Upper lobe of left lung (tissue), 6 donors: ENCODE measurements around the gene ADAMTSL5. TPM values are rescaled to one million over a fixed set of nuclear protein-coding genes. Genes with fewer than 3 reads are reported as not detected.

ENCODE experiments used
- ATAC-seq, 2 donors: fragments of 200-7000 bp; cut with Tn5 transposase; one replicate each; pipeline ENCODE4 v1.9.1; 2022; ENCODE audit warnings: mild to moderate bottlenecking in 2 of 2, moderate library complexity in 2 of 2; ENCODE audit not compliant: low FRiP score in 2 of 2
- DNase-seq, 2 donors: peaks; one replicate each; pipeline ENCODE4 v3.0.0-alpha.2; 2019 to 2020
- H3K27ac ChIP-seq, 4 donors: fragments of 200-600 bp; sonication (generic); one replicate each; pipeline ENCODE4 v1.5.1; 2016 to 2019
- H3K27me3 ChIP-seq, 4 donors: fragments of 200-600 bp; sonication (generic); one replicate each; pipeline ENCODE4 v1.5.1; 2017 to 2019
- H3K36me3 ChIP-seq, 4 donors: fragments of 200-600 bp; sonication (generic); one replicate each; pipeline ENCODE4 v1.5.1; 2016 to 2019
- H3K4me1 ChIP-seq, 4 donors: fragments of 200-600 bp; sonication (generic); one replicate each; pipeline ENCODE4 v1.5.1; 2018 to 2019
- H3K4me3 ChIP-seq, 4 donors: fragments of 200-600 bp; sonication (generic); one replicate each; pipeline ENCODE4 v1.5.1; 2017 to 2019; ENCODE audit warnings: mild to moderate bottlenecking in 2 of 4, moderate library complexity in 1 of 4
- H3K9me3 ChIP-seq, 4 donors: fragments of 200-600 bp; sonication (generic); one replicate each; pipeline ENCODE4 v1.5.1; 2018 to 2019
- CTCF ChIP-seq, 6 experiments: fragments of 450-650 bp in 4 of 6; fragments of 200-600 bp in 2 of 6; sonication (generic) in 2 of 6; IDR thresholded peaks; one replicate each; pipeline ENCODE4 v1.5.1; 2016 to 2019; ENCODE audit warnings: antibody characterized with exemption in 6 of 6
- EP300 ChIP-seq, 4 donors: sonication (generic); formaldehyde crosslinking; IDR thresholded peaks; one replicate each; pipeline ENCODE4 v1.5.1; 2017; ENCODE audit warnings: antibody characterized with exemption in 4 of 4, control low read depth in 2 of 4
- POLR2A ChIP-seq, 4 donors: fragments of 450-650 bp; IDR thresholded peaks; one replicate each; pipeline ENCODE4 v1.5.1; 2016 to 2017; ENCODE audit warnings: antibody characterized with exemption in 4 of 4, mild to moderate bottlenecking in 2 of 4
- POLR2AphosphoS5 ChIP-seq, 2 donors: sonication (generic); formaldehyde crosslinking; IDR thresholded peaks; one replicate each; pipeline ENCODE4 v1.5.1; 2017; ENCODE audit warnings: antibody characterized with exemption in 2 of 2
- WGBS, 2 donors: methylation state at CpG; one replicate each; pipeline ENCODE4 v1.1.5; 2017 to 2018; 5-methylcytosine and 5-hydroxymethylcytosine counted together
- total RNA-seq, 6 donors: library from RNA; depleted of rRNA in 4 of 6; stranded (reverse); fragments of >200 nt in 4 of 6; gene quantifications; one replicate each; pipeline versions ENCODE4 v1.1.0 to v1.2.1, GENCODE V29; 2016 to 2021
- donor health status: DM: no; HTN: no; CAD: no; lungs with moderate emphysema.
- donor health status: DM: no; HTN: yes; CAD: no; lungs with severe emphysema.

Gene ADAMTSL5
- total RNA-seq, 6 donors from 2014 or later: 0.89 to 11.5 (median 4.9) TPM

DNA sequence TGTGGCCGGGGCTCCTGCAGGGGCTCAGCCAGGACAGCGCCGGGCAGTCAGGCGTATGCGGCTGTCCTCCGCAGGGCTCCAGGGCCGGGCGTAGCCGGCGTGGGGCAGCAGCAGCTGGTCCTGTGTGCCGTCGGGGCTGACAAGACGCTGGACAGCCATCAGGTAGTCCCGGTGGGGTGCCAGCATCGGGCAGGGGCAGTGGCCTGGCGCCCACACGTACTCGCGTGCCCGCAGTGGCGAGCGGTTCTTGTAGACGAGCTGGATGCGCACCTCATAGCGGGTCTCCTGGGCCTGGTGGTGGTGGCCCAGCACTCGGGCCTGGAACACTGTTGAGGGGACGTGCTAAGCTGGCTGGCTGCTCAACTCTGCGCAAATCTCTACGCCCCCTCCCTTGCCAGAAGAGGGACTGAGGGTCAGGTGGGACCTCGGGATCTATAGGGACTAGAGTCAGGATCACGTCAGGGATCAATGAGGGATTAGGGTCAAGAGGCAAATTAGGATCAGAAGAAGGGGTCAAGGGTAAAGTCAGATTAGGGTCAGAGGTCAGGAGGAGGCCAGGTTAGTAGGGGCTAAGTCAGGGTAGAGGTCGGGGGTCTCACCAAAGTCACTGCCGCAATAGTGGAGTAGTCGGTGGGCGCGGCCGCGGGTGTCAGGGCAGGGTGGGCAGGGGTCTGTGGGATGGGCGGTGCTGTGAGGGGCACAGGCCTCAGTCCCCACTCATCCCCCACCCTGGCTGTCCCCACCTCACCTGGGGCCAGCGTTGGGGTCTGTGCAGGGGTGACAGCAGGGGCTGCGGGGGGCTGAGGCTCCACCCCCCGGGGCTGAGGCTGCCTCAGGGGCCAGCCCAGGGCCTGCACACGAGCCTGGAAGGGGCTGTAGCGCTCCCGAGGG, 6.6 kb downstream of the ADAMTSL5 start:
- 91 to 94% methylated on average over 23 to 38 of the region's 45 CpGs for WGBS, 2 donors
- TF ChIP-seq CTCF (IDR thresholded peaks at IDR 0.05) (no peak), EP300 (IDR thresholded peaks at IDR 0.05) (no peak)
- Histone ChIP-seq H3K27ac (no peak overlapping the region), H3K4me3 (no peak overlapping the region), H3K9me3 (peaks cover 0 to 4% (median 0%) of the 10 kb centered on the region in 4 donors), H3K4me1 (peaks cover 9 to 25% (median 18%) of the 10 kb centered on the region in 4 donors), H3K27me3 (peaks cover 0 to 20% (median 6%) of the 10 kb centered on the region in 4 donors), H3K36me3 (no peaks in the 10 kb centered on the region)
- peak in 1 of 2 donors; percentile 85 for DNase-seq
- ATAC-seq: no peak

- Histone ChIP-seq H3K4me1 (peaks cover 9 to 25% (median 18%) of the 10 kb centered on the region in 4 donors), H3K9me3 (peaks cover 0 to 4% (median 0%) of the 10 kb centered on the region in 4 donors), H3K27me3 (peaks cover 0 to 15% (median 6%) of the 10 kb centered on the region in 4 donors), H3K27ac (no peak overlapping the region), H3K4me3 (no peak overlapping the region), H3K36me3 (no peaks in the 10 kb centered on the region)
- WGBS, 2 donors: 70 to 73% methylated on average over 8 of the region's 8 CpGs
- no peak for TF ChIP-seq POLR2AphosphoS5 (IDR thresholded peaks at IDR 0.05)
- TF ChIP-seq POLR2A (IDR thresholded peaks at IDR 0.05): no peak
- TF ChIP-seq EP300 (IDR thresholded peaks at IDR 0.05): no peak
- TF ChIP-seq CTCF (IDR thresholded peaks at IDR 0.05): no peak
- DNase-seq (no peak), ATAC-seq (no peak)
Measured at GRCh38 chr19:1505012-1505411, 7.8 kb downstream of the ADAMTSL5 start.

- peaks cover 9 to 25% (median 18%) of the 10 kb centered on the region in 4 donors for H3K4me1 ChIP-seq
- H3K9me3 ChIP-seq: peaks cover 0 to 4% (median 0%) of the 10 kb centered on the region in 4 donors
- no peak for TF ChIP-seq EP300 (IDR thresholded peaks at IDR 0.05)
- TF ChIP-seq POLR2AphosphoS5 (IDR thresholded peaks at IDR 0.05): no peak
- TF ChIP-seq CTCF (IDR thresholded peaks at IDR 0.05): no peak
- TF ChIP-seq POLR2A (IDR thresholded peaks at IDR 0.05): no peak
- H3K4me3 ChIP-seq: no peak overlapping the region
- no peak overlapping the region for H3K27ac ChIP-seq
- 45 to 52% methylated on average over 15 to 23 of the region's 23 CpGs for WGBS, 2 donors
- DNase-seq (no peak), ATAC-seq (no peak)
- peaks cover 0 to 15% (median 6%) of the 10 kb centered on the region in 4 donors for H3K27me3 ChIP-seq
- no peaks in the 10 kb centered on the region for H3K36me3 ChIP-seq
Measured at GRCh38 chr19:1503925-1504773, 8.7 kb downstream of the ADAMTSL5 start.

DNA sequence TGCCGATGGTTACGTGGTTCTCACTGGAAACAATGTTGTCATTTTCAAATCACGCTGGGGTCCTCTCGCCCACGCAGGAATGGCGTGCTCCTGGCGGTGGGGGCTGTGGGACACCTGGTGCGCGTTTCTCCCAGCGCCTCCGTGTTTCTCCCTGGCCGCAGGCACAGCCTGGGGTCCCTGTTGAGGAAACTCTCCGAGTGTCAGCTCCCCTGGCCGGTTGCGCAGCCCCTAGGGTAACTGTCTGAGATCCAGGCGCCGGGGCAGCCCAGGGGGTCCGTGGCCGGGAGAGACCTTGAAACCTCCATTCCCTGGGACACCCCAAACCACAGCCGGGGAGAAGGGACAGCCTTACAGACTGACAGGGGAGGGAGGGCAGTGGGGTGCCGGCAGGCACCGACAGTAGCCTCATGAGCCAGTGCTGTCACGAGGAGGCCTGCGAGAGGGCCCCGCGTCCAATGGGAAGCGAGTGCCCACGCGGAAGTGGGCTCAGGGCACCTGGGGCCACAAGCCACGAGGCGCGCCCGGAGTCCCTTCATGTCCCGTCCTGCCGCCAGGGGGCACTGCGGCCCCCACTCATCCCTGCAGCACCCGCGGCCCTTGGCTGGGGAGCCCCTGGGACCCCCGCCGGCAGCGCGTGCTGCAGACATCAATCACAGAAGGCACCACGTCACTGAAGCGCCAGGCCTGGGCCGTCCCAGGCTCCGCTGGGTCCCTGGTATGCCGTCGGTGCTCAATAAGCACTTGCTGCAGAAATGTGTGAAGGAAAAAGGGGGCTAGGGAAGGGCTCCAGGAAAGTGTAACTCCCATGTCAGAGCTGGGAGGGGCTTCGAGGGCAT, 9.5 kb downstream of the ADAMTSL5 start:
- TF ChIP-seq POLR2AphosphoS5 (IDR thresholded peaks at IDR 0.05) (no peak), POLR2A (IDR thresholded peaks at IDR 0.05) (no peak), CTCF (IDR thresholded peaks at IDR 0.05) (peak; percentile 57 to 73 (median 60)), EP300 (IDR thresholded peaks at IDR 0.05) (no peak)
- H3K4me3 ChIP-seq: no peak overlapping the region
- H3K36me3 ChIP-seq: no peaks in the 10 kb centered on the region
- H3K27me3 ChIP-seq: peaks cover 0 to 15% (median 6%) of the 10 kb centered on the region in 4 donors
- WGBS, 2 donors: 8 to 11% methylated on average over 22 to 41 of the region's 49 CpGs
- DNase-seq (peak; percentile 39 to 92), ATAC-seq (peak in 1 of 2 donors; percentile 47)
- peaks cover 9 to 23% (median 16%) of the 10 kb centered on the region in 4 donors for H3K4me1 ChIP-seq
- no peak overlapping the region for H3K27ac ChIP-seq
- H3K9me3 ChIP-seq: peaks cover 0 to 3% (median 0%) of the 10 kb centered on the region in 4 donors
